HEK293 (cell line): ENCODE measurements around the gene CLASRP.

Source experiments
- CTCF ChIA-PET: fragments of 350-600 bp; formaldehyde crosslinking; extraction: SDS; loops from one replicate; lab custom pipeline; 2021; ENCODE audit warnings: antibody characterized with exemption; lab: Yijun Ruan, JAX
- POLR2A ChIA-PET: fragments of 300-600 bp; formaldehyde crosslinking; extraction: SDS; loops from one replicate; lab custom pipeline; 2020; ENCODE audit warnings: antibody characterized with exemption, inconsistent platforms; lab: Yijun Ruan, JAX
- H3K27ac ChIP-seq: fragments of 200-500 bp; sonication (Bioruptor generic); 2 replicates; pipeline ENCODE4 v1.5.1; 2014; ENCODE audit warnings: low read depth, low read length, control low read depth, inconsistent platforms; ENCODE audit errors: extremely low read depth
- H3K36me3 ChIP-seq, 2 experiments: fragments of 200-500 bp in 1 of 2; sonication (Bioruptor generic) in 1 of 2; 1 replicate in 1 of 2; 2 replicates in 1 of 2; pipeline ENCODE4 v1.5.1; 2014 to 2017; ENCODE audit warnings: inconsistent platforms in 2 of 2, low read length in 2 of 2; ENCODE audit not compliant: control insufficient read depth in 2 of 2, insufficient read depth in 1 of 2
- H3K4me1 ChIP-seq: fragments of 200-500 bp; sonication (Bioruptor generic); 2 replicates; pipeline ENCODE4 v1.5.1; 2014; ENCODE audit warnings: mild to moderate bottlenecking, low read length, inconsistent platforms; ENCODE audit not compliant: control insufficient read depth, insufficient read depth
- H3K4me3 ChIP-seq: 2 replicates; pipeline ENCODE4 v1.5.1; 2011; ENCODE audit warnings: low read depth, mild to moderate bottlenecking, control low read depth, low read length, moderate library complexity
- H3K9me3 ChIP-seq: fragments of 200-500 bp; sonication (Bioruptor generic); 2 replicates; pipeline ENCODE4 v1.5.1; 2014; ENCODE audit warnings: low read depth, low read length, inconsistent platforms; ENCODE audit not compliant: control insufficient read depth, insufficient read depth
- GLI2 ChIP-seq: fragments of 450-650 bp; formaldehyde crosslinking; IDR thresholded peaks from 2 replicates; pipeline ENCODE4; 2017; ENCODE audit warnings: missing biosample characterization, missing genetic modification characterization, low read depth, borderline replicate concordance
- GLIS1 ChIP-seq: fragments of 450-650 bp; formaldehyde crosslinking; IDR thresholded peaks from 2 replicates; pipeline ENCODE4 v1.5.1; 2016; ENCODE audit warnings: missing biosample characterization, missing genetic modification characterization
- HOXD13 ChIP-seq: sonication (generic); formaldehyde crosslinking; IDR thresholded peaks from 2 replicates; pipeline ENCODE4 v1.8.0; 2022; ENCODE audit warnings: missing genetic modification reagents, borderline replicate concordance
- KLF16 ChIP-seq: fragments of 450-650 bp; formaldehyde crosslinking; IDR thresholded peaks from 2 replicates; pipeline ENCODE4 v1.5.1; 2017; ENCODE audit warnings: missing biosample characterization, missing genetic modification characterization
- KLF9 ChIP-seq: fragments of 450-650 bp; formaldehyde crosslinking; IDR thresholded peaks from 2 replicates; pipeline ENCODE4 v1.5.1; 2016; ENCODE audit warnings: missing biosample characterization, missing genetic modification characterization, low read depth
- OVOL3 ChIP-seq: fragments of 450-650 bp; formaldehyde crosslinking; IDR thresholded peaks from 2 replicates; pipeline ENCODE4 v1.5.1; 2016; ENCODE audit warnings: missing biosample characterization, missing genetic modification characterization
- ZBTB20 ChIP-seq: fragments of 450-650 bp; formaldehyde crosslinking; IDR thresholded peaks from 2 replicates; pipeline ENCODE4 v1.5.1; 2016; ENCODE audit warnings: missing biosample characterization, missing genetic modification characterization
- ZBTB8A ChIP-seq: fragments of 450-650 bp; formaldehyde crosslinking; IDR thresholded peaks from 2 replicates; pipeline ENCODE4 v1.5.1; 2016; ENCODE audit warnings: missing biosample characterization, missing genetic modification characterization
- ZFP69B ChIP-seq: fragments of 450-650 bp; formaldehyde crosslinking; IDR thresholded peaks from 2 replicates; pipeline ENCODE4 v1.5.1; 2016; ENCODE audit warnings: missing biosample characterization, missing genetic modification characterization
- ZIC2 ChIP-seq: fragments of 450-650 bp; formaldehyde crosslinking; IDR thresholded peaks from 2 replicates; pipeline ENCODE4 v1.5.1; 2016; ENCODE audit warnings: missing biosample characterization, missing genetic modification characterization
- ZNF175 ChIP-seq: fragments of 450-650 bp; formaldehyde crosslinking; IDR thresholded peaks from 2 replicates; pipeline ENCODE4 v1.5.1; 2016; ENCODE audit warnings: missing biosample characterization, missing genetic modification characterization
- ZNF354C ChIP-seq: fragments of 450-650 bp; formaldehyde crosslinking; IDR thresholded peaks from 2 replicates; pipeline ENCODE4 v1.5.1; 2016; ENCODE audit warnings: missing biosample characterization, missing genetic modification characterization, low read depth, borderline replicate concordance
- ZNF391 ChIP-seq: fragments of 450-650 bp; formaldehyde crosslinking; IDR thresholded peaks from 2 replicates; pipeline ENCODE4 v1.5.1; 2016; ENCODE audit warnings: low read depth, missing biosample characterization, missing genetic modification characterization, borderline replicate concordance
- ZNF521 ChIP-seq: fragments of 450-650 bp; formaldehyde crosslinking; IDR thresholded peaks from 2 replicates; pipeline ENCODE4 v1.5.1; 2017; ENCODE audit warnings: missing biosample characterization, mild to moderate bottlenecking, missing genetic modification characterization
- ZNF544 ChIP-seq: fragments of 450-650 bp; formaldehyde crosslinking; IDR thresholded peaks from 2 replicates; pipeline ENCODE4 v1.5.0; 2017; ENCODE audit warnings: missing biosample characterization, missing genetic modification characterization
- ZNF621 ChIP-seq: fragments of 450-650 bp; formaldehyde crosslinking; IDR thresholded peaks from 2 replicates; pipeline ENCODE4 v1.5.1; 2017; ENCODE audit warnings: missing biosample characterization, missing genetic modification characterization
- ZNF660 ChIP-seq: fragments of 450-650 bp; IDR thresholded peaks from 2 replicates; pipeline ENCODE4 v1.5.1; 2018; ENCODE audit warnings: missing biosample characterization, mild to moderate bottlenecking, missing genetic modification characterization
- ZNF670 ChIP-seq: fragments of 450-650 bp; formaldehyde crosslinking; IDR thresholded peaks from 2 replicates; pipeline ENCODE4 v1.5.1; 2016; ENCODE audit warnings: missing biosample characterization, missing genetic modification characterization, low read depth
- ZNF707 ChIP-seq: fragments of 450-650 bp; formaldehyde crosslinking; IDR thresholded peaks from 2 replicates; pipeline ENCODE4 v1.5.1; 2016; ENCODE audit warnings: missing biosample characterization, missing genetic modification characterization
- ZNF792 ChIP-seq: fragments of 450-650 bp; formaldehyde crosslinking; IDR thresholded peaks from 2 replicates; pipeline ENCODE4 v1.5.1; 2016; ENCODE audit warnings: missing biosample characterization, missing genetic modification characterization
- ZSCAN16 ChIP-seq: fragments of 450-650 bp; formaldehyde crosslinking; IDR thresholded peaks from 2 replicates; pipeline ENCODE4 v1.5.1; 2016; ENCODE audit warnings: missing biosample characterization, missing genetic modification characterization
- TF ChIP-seq, protein P1 (sequence below): fragments of 450-650 bp; formaldehyde crosslinking; IDR thresholded peaks from 2 replicates; pipeline ENCODE4 v1.5.1; 2017; ENCODE audit warnings: missing biosample characterization, missing genetic modification characterization
- TF ChIP-seq, protein P2 (sequence below): fragments of 450-650 bp; formaldehyde crosslinking; IDR thresholded peaks from 2 replicates; pipeline ENCODE4 v1.5.1; 2016; ENCODE audit warnings: missing biosample characterization, missing genetic modification characterization
- TF ChIP-seq, protein P3 (sequence below): fragments of 450-650 bp; formaldehyde crosslinking; IDR thresholded peaks from 2 replicates; pipeline ENCODE4 v1.5.1; 2016; ENCODE audit warnings: missing biosample characterization, missing genetic modification characterization, low read depth
- TF ChIP-seq, protein P4 (sequence below): fragments of 450-650 bp; formaldehyde crosslinking; IDR thresholded peaks from 2 replicates; pipeline ENCODE4 v1.5.1; 2016; ENCODE audit warnings: missing biosample characterization, missing genetic modification characterization
- TF ChIP-seq, protein P5 (sequence below): fragments of 450-650 bp; formaldehyde crosslinking; IDR thresholded peaks from 2 replicates; pipeline ENCODE4 v1.5.1; 2016; ENCODE audit warnings: missing biosample characterization, missing genetic modification characterization, borderline replicate concordance

Gene CLASRP

DNA sequence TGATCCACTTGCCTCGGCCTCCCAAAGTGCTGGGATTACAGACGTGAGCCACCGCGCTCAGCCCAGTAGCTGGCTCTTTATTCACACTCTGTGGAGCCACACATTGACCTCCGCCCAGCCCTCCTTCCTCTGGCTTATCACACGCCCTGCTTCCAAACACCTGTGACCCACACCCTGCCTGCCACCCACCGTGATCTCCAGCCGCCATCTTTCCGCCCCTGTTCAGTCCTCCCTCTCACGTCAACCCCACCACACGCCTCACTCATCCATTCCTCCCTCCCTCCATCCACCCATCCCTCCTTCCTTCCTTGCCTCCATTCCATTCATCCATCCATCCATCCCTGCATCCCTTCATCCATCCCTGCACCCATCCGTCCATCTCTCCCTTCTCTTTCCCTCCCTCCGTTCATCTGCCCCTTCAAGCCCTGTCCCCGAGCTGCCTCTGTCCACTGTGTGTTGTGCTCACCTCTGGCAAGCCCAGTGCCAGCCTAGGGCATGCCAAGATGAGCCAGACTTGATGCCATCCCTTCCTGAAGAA, 19.8 kb downstream of the CLASRP start (continued):
- TF ChIP-seq OVOL3 (tag by site-specific recombination) (no peak), ZNF544 (tag by site-specific recombination) (no peak), GLIS1 (0 out of 2 replicates have a peak, but pooled peaks have one; percentile 10), ZFP69B (tag by site-specific recombination) (no peak), ZNF391 (tag by site-specific recombination) (no peak), ZNF621 (tag by site-specific recombination) (no peak), ZNF707 (tag by site-specific recombination) (no peak), ZSCAN16 (tag by site-specific recombination) (no peak)
- TF ChIP-seq, protein P1, sequence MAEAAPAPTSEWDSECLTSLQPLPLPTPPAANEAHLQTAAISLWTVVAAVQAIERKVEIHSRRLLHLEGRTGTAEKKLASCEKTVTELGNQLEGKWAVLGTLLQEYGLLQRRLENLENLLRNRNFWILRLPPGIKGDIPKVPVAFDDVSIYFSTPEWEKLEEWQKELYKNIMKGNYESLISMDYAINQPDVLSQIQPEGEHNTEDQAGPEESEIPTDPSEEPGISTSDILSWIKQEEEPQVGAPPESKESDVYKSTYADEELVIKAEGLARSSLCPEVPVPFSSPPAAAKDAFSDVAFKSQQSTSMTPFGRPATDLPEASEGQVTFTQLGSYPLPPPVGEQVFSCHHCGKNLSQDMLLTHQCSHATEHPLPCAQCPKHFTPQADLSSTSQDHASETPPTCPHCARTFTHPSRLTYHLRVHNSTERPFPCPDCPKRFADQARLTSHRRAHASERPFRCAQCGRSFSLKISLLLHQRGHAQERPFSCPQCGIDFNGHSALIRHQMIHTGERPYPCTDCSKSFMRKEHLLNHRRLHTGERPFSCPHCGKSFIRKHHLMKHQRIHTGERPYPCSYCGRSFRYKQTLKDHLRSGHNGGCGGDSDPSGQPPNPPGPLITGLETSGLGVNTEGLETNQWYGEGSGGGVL (tag by site-specific recombination) = no peak

DNA sequence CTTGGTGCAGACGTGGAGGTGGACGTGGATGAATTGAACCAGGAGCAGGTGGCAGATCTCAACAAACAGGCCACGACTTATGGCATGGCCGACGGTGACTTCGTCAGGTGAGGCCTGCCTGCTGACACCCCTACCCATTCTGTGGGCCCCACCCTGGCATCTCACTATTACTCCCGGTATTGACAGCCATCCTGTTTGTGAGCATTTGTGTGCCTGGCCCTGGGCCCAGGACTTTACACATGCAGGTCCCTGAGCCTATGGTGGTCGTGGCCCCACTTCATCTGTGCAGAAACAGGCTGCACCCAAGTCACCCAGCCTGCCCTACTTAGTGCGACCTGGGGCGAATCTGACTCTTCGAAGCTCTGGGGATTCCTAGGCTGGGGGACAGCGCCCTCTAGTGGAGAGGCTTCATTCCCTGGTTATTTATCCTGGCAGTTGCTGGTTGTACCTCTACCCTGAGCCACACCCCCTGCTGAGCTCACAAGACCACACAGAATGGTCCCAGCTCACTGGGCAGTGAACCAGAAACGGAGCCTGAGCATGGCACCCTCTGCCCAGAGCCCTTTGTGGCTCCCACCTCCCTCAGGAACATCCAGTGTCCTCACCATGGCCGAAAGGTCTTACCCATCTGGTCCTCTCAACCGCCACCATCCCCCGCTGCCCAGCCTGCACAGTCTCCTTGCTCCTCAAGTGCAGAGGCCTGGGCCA, 20.6 kb downstream of the CLASRP start:
- CTCF ChIA-PET = interaction anchor here (0.5 to 3.9 kb wide), 45 partner anchors 8 to 711 kb away, joined by 3 to 65 read pairs (median 4); partner anchors contain the start of genes APOE, CLASRP, GEMIN7 and PPP1R37
- no peak overlapping the region for H3K27ac ChIP-seq
- H3K36me3 ChIP-seq = peaks cover 72 to 96% of the 10 kb centered on the region in 2 experiments
- no peak overlapping the region for H3K4me3 ChIP-seq
- no peaks in the 10 kb centered on the region for H3K9me3 ChIP-seq
- no peaks in the 10 kb centered on the region for H3K4me1 ChIP-seq
- POLR2A ChIA-PET = interaction anchor here (0.6 to 2.2 kb wide), 10 partner anchors 9 to 280 kb away, joined by 3 to 14 read pairs (median 4); partner anchors contain the start of genes BLOC1S3, CLASRP, GEMIN7 and PPP1R37
- TF ChIP-seq, protein P2, sequence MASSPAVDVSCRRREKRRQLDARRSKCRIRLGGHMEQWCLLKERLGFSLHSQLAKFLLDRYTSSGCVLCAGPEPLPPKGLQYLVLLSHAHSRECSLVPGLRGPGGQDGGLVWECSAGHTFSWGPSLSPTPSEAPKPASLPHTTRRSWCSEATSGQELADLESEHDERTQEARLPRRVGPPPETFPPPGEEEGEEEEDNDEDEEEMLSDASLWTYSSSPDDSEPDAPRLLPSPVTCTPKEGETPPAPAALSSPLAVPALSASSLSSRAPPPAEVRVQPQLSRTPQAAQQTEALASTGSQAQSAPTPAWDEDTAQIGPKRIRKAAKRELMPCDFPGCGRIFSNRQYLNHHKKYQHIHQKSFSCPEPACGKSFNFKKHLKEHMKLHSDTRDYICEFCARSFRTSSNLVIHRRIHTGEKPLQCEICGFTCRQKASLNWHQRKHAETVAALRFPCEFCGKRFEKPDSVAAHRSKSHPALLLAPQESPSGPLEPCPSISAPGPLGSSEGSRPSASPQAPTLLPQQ (tag by site-specific recombination) = peak; percentile 97
- no peak for TF ChIP-seq GLI2 (tag by site-specific recombination)
- TF ChIP-seq, protein P3, sequence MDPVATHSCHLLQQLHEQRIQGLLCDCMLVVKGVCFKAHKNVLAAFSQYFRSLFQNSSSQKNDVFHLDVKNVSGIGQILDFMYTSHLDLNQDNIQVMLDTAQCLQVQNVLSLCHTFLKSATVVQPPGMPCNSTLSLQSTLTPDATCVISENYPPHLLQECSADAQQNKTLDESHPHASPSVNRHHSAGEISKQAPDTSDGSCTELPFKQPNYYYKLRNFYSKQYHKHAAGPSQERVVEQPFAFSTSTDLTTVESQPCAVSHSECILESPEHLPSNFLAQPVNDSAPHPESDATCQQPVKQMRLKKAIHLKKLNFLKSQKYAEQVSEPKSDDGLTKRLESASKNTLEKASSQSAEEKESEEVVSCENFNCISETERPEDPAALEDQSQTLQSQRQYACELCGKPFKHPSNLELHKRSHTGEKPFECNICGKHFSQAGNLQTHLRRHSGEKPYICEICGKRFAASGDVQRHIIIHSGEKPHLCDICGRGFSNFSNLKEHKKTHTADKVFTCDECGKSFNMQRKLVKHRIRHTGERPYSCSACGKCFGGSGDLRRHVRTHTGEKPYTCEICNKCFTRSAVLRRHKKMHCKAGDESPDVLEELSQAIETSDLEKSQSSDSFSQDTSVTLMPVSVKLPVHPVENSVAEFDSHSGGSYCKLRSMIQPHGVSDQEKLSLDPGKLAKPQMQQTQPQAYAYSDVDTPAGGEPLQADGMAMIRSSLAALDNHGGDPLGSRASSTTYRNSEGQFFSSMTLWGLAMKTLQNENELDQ (tag by site-specific recombination) = no peak
- TF ChIP-seq, protein P4, sequence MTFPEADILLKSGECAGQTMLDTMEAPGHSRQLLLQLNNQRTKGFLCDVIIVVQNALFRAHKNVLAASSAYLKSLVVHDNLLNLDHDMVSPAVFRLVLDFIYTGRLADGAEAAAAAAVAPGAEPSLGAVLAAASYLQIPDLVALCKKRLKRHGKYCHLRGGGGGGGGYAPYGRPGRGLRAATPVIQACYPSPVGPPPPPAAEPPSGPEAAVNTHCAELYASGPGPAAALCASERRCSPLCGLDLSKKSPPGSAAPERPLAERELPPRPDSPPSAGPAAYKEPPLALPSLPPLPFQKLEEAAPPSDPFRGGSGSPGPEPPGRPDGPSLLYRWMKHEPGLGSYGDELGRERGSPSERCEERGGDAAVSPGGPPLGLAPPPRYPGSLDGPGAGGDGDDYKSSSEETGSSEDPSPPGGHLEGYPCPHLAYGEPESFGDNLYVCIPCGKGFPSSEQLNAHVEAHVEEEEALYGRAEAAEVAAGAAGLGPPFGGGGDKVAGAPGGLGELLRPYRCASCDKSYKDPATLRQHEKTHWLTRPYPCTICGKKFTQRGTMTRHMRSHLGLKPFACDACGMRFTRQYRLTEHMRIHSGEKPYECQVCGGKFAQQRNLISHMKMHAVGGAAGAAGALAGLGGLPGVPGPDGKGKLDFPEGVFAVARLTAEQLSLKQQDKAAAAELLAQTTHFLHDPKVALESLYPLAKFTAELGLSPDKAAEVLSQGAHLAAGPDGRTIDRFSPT (tag by site-specific recombination) = no peak
- TF ChIP-seq ZNF175 (tag by site-specific recombination) = no peak
- no peak for TF ChIP-seq ZNF521 (tag by site-specific recombination)
- TF ChIP-seq HOXD13 (CRISPR knock-in tag) = no peak
- TF ChIP-seq ZIC2 (tag by site-specific recombination) = no peak
- TF ChIP-seq ZBTB8A = no peak
- no peak for TF ChIP-seq ZNF670 (tag by site-specific recombination)
- peak; percentile 87 for TF ChIP-seq KLF9
- peak; percentile 61; the same call in 1 of the 2 replicates for TF ChIP-seq ZNF660
- TF ChIP-seq ZNF792 (tag by site-specific recombination) = no peak
- TF ChIP-seq KLF16 (tag by site-specific recombination) = peak; percentile 43; the same call in 1 of the 2 replicates
- no peak for TF ChIP-seq ZNF354C (tag by site-specific recombination)
- no peak for TF ChIP-seq ZBTB20 (tag by site-specific recombination)
- TF ChIP-seq, protein P5, sequence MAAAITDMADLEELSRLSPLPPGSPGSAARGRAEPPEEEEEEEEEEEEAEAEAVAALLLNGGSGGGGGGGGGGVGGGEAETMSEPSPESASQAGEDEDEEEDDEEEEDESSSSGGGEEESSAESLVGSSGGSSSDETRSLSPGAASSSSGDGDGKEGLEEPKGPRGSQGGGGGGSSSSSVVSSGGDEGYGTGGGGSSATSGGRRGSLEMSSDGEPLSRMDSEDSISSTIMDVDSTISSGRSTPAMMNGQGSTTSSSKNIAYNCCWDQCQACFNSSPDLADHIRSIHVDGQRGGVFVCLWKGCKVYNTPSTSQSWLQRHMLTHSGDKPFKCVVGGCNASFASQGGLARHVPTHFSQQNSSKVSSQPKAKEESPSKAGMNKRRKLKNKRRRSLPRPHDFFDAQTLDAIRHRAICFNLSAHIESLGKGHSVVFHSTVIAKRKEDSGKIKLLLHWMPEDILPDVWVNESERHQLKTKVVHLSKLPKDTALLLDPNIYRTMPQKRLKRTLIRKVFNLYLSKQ (tag by site-specific recombination) = no peak
